ENCODE results near the gene ZBTB9.

Gene ZBTB9

DNA sequence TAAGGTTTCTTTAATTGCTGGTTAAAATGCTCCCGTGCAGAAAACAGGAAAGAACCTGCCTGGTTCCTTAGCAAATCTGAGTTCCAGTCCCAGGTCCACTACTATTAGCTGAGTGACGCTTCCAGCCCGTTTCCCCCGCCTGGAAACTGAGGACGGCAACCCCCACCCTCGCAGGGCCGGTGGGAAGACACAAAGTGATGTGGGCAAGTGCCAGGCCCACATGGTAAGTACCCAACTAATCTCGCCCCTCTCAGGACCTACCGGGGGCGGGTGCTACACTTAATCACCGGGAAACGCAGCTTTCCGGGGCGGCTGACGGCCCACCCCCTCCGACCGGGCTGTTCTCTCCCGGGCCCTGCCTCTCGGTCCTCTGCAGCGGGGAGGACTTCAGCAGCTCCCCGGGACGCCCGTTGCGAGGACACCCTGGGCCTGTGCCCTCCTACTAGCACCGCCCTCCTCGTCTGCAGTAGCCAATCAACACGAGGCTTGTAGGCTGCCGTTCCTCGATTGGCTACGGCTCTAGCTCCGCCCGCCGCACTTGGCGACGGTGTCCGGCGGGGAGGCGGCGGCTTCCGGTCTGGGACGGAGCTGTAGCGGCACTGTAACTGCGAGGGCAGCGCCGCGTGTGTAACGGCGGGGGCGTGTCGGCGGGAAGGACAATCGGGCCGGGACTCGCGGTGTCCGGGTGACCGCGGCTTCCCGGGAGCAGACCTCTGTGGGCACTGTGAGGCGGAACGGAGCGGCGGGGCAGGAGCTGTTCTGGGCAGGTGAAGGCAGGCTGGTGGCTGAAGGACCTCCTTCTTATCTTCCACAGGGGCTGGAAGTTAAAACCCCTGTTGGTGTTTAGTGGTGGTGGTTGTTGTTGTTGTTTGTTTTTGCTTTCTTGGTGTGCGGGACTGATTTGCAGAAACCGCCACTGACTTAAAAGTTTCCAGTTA lies at the start of gene ZBTB9:
ZBTB9 (plus strand) TSS at position 568 of the 938 bp plus-strand sequence. CDS start 525 bp downstream, outside the sequence.
- DNase-seq: peak; percentile 98

- DNase-seq: no peak
Observed at GRCh38 chr6:33404884-33405283, 49.5 kb upstream of the ZBTB9 start.

- no peak for DNase-seq
Observed at GRCh38 chr6:33405386-33405940, 48.9 kb upstream of the ZBTB9 start.

GRCh38 chr6:33406126-33406525 lies 48.2 kb upstream of the ZBTB9 start:
- no peak for DNase-seq

DNA sequence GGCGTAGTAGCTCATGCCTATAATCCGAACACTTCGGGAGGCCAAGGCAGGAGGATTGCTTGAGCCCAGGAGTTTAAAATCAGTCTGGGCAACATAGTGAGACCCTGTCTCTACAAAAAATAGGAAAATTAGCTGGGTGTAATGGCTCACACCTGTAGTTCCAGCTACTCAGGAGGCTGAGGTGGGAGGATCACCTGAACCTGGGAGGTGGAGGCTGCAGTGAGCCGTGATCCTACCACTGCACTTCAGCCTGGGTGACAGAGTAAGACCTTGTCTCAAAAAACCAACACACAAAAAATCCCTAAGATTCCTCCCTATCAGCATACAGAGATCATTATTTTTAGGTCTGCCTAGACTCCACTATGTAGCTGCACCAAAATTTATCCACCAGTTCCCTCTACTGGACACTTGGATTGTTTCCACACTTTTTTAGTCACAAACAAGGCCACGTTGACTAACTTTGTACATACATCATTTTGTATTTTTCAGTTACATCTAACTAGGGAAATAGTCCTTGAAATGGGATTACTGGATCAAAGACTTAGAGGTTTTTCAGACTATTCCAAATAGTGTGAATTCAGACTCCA lies 47.2 kb upstream of the ZBTB9 start:
- no peak for DNase-seq

DNA sequence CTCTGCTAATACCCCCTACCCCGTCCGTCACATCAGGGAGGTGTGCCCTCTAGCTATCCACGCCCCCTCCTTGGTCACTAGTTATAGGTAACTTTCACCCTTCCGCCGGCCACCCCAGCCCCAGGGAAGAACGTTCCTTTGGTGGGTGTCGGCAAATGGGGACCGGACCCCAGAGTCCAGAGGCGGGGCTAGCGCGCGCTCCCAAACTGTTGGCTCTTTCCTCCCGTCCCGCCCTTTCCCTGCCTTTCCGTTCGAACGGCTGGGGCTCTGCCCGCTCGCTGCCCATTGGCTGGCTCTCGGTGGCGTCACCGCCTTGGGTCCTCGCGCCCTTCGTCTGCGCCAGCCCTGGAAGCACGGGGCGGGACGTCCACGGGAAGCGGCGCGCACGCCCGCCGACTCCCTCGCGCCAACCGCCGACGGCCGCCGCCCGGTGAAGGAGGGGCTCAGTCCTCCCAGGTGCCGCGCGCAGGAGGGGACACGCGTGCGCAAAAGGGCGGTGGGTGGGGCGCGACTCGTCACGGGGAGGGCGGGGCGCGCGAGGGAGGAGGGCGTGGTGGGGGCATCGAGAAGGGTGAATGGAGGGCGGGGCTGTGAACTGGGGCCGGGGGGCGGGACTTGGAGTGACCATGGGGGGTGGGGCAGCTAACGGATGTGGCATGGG lies 44.2 kb upstream of the ZBTB9 start:
- peak; percentile 99 for DNase-seq

GRCh38 chr6:33410711-33411631 lies 43.4 kb upstream of the ZBTB9 start, which contains the start of gene PHF1:
TSS of gene PHF1 (plus strand) at chr6:33411014. CDS start at chr6:33412264, 1,250 bp downstream.
- no peak for DNase-seq

DNA sequence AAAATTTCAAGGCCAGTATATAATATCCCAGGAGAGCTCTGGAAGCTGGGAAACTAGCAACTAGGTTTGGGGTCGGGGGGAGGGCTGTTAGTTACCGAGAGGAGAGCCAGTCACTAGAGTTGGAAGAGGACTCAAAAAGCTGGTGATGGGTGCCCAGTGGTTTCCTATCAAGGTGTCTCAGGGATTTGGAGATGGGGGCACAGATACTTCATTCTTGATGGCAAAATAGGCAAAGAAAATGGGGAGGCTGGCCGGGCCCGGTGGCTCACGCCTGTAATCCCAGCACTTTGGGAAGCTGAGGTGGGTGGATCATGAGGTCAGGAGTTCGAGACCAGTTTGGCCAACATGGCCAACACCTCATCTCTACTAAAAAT lies 42.8 kb upstream of the ZBTB9 start:
- no peak for DNase-seq

DNA sequence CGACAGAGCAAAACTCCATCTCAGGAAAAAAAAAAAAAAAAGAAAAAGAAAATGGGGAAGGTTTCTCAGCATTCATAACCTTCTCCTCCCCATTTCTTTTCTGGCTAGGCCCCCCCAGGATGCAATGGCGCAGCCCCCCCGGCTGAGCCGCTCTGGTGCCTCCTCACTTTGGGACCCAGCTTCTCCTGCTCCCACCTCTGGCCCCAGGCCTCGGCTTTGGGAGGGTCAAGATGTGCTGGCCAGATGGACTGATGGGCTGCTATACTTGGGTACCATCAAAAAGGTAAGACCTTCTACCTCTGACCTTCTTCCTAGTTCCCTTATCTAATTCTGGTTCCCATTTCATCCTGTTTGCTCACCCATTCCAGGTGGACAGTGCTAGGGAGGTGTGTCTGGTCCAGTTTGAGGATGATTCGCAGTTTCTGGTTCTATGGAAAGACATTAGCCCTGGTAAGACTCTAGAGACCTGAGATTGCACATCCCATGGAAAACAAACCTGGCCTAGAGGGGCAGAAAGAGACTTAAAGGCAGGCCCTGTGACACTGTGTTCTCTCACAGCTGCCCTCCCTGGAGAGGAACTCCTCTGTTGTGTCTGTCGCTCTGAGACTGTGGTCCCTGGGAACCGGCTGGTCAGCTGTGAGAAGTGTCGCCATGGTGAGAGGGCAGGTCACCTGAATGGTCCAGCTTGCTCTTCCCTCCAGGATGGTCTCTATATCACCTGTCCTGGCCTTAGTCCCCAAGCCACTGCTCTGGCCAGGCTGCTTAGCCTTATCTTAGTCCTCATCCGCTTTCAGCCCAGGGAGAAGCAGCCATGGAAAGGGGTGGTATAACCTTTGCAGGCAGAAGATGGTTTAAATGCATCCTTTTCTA lies 42.0 kb upstream of the ZBTB9 start:
- no peak for DNase-seq

- no peak for DNase-seq
Observed at GRCh38 chr6:33413241-33414120, 40.9 kb upstream of the ZBTB9 start.

DNA sequence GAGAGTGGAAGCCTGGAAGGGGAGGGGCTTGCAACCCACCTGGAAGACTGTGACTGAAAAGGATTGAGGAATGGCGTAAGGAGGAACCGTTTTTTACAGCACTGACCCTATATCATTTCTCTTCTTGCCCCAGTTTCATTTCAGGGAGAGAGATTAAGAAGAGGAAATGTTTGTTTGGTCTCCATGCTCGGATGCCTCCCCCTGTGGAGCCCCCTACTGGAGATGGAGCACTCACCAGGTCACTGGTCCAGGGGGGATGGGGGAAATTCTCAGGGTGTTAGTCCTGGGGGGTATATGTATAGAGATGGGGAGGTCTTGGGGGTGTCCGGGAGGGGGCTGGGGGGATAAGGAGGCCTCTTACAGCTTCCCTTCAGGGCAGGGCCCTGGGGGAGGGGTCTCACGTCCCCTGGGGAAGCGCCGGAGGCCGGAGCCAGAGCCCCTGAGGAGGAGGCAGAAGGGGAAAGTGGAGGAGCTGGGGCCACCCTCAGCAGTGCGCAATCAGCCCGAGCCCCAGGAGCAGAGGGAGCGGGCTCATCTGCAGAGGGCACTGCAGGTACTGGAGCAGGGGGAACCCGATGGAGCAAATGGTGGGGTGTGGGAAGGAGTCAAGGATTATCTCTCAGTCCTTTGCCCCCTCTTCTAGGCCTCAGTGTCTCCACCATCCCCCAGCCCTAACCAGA lies 39.6 kb upstream of the ZBTB9 start:
- DNase-seq: no peak

DNA sequence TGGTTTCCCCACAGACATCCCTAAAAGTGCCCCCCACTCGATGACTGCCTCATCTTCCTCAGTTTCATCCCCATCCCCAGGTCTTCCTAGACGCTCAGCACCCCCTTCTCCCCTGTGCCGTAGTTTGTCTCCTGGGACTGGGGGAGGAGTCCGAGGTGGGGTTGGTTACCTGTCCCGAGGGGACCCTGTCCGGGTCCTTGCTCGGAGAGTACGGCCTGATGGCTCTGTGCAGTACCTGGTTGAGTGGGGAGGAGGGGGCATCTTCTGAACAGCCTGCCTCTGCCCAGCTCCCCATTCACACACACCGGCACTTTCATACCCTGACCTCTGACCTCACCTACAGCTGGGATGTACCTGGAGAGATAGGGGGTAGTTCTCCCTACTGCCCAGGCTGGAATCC lies 38.5 kb upstream of the ZBTB9 start:
- DNase-seq: no peak

GRCh38 chr6:33416386-33417127 lies 37.8 kb upstream of the ZBTB9 start:
- DNase-seq: no peak

- DNase-seq: no peak
Observed at GRCh38 chr6:33417128-33417902, 37.1 kb upstream of the ZBTB9 start.

GRCh38 chr6:33417903-33418689 lies 36.3 kb upstream of the ZBTB9 start, which contains the start of gene CUTA:
TSS of gene CUTA (minus strand) at chr6:33418107. CDS start at chr6:33418000, 107 bp downstream.
- peak; percentile 100 for DNase-seq

GRCh38 chr6:33418690-33419291 lies 35.6 kb upstream of the ZBTB9 start:
- DNase-seq: peak; percentile 79

Data from islet precursor cell (in vitro differentiated cells).